NCI-H748 (cell line): Measurements from ENCODE around the gene RGP1.

ENCODE experiments used
- DNase-seq: peaks from one replicate; lab custom pipeline; 2025; ENCODE audit not compliant: unreplicated experiment; lab: John Stamatoyannopoulos, UW

Gene RGP1

GRCh38 chr9:35748858-35749514, at the start of gene RGP1, which contains the start of gene GBA2:
TSS of gene RGP1 (plus strand) at chr9:35749287. CDS start at chr9:35749756, 469 bp downstream.
TSS of gene GBA2 (minus strand) at chr9:35749228. CDS start at chr9:35748704, 524 bp downstream.
- DNase-seq = peak; percentile 86

GRCh38 chr9:35700031-35700430, 49.1 kb upstream of the RGP1 start:
- no peak for DNase-seq

GRCh38 chr9:35700942-35701341, 48.1 kb upstream of the RGP1 start:
- no peak for DNase-seq

- no peak for DNase-seq
Observed at GRCh38 chr9:35702696-35703095, 46.4 kb upstream of the RGP1 start.

- no peak for DNase-seq
Observed at GRCh38 chr9:35703906-35704672, 45.0 kb upstream of the RGP1 start.

- no peak for DNase-seq
Observed at GRCh38 chr9:35705372-35705771, 43.7 kb upstream of the RGP1 start.

- DNase-seq = no peak
Observed at GRCh38 chr9:35705836-35706430, 43.2 kb upstream of the RGP1 start.

GRCh38 chr9:35706951-35707350, 42.1 kb upstream of the RGP1 start:
- no peak for DNase-seq

GRCh38 chr9:35708146-35708545, 40.9 kb upstream of the RGP1 start:
- DNase-seq = no peak

GRCh38 chr9:35710818-35711500, 38.1 kb upstream of the RGP1 start:
- DNase-seq = no peak

- no peak for DNase-seq
Observed at GRCh38 chr9:35711501-35712428, 37.3 kb upstream of the RGP1 start.

- DNase-seq = no peak
Observed at GRCh38 chr9:35712762-35713400, 36.2 kb upstream of the RGP1 start.

- no peak for DNase-seq
Observed at GRCh38 chr9:35713578-35713977, 35.5 kb upstream of the RGP1 start.

- DNase-seq = no peak
Observed at GRCh38 chr9:35714123-35714522, 35.0 kb upstream of the RGP1 start.

- DNase-seq = no peak
Observed at GRCh38 chr9:35714579-35715252, 34.4 kb upstream of the RGP1 start.

- no peak for DNase-seq
Observed at GRCh38 chr9:35716230-35716629, 32.9 kb upstream of the RGP1 start.

GRCh38 chr9:35717132-35717870, 31.8 kb upstream of the RGP1 start:
- no peak for DNase-seq

GRCh38 chr9:35718721-35719511, 30.2 kb upstream of the RGP1 start:
- DNase-seq = no peak
